Tongue (tissue), 3 donors: ENCODE measurements around the gene GOLGA8Q. TPM values are rescaled to one million over a fixed set of nuclear protein-coding genes. Genes with fewer than 3 reads are reported as not detected.
"Not testable (repeated sequence)": the region's sequence is repeated elsewhere in the genome, so short reads cannot be mapped to it uniquely, and the experiment has no call there.

ENCODE experiments used
- DNase-seq: peaks from one replicate; pipeline ENCODE4 v3.0.0-alpha.2; 2015
- small RNA-seq: library from RNA; depleted of rRNA; stranded (forward); fragments of <200 nt; gene quantifications from one replicate; pipeline ENCODE3, GENCODE V24; 2014; ENCODE audit warnings: low replicate concordance
- total RNA-seq: library from RNA; depleted of rRNA; stranded (reverse); fragments of >200 nt; gene quantifications from one replicate; pipeline ENCODE4 v1.2.3, GENCODE V29; 2014

The GOLGA8Q gene, protein sequence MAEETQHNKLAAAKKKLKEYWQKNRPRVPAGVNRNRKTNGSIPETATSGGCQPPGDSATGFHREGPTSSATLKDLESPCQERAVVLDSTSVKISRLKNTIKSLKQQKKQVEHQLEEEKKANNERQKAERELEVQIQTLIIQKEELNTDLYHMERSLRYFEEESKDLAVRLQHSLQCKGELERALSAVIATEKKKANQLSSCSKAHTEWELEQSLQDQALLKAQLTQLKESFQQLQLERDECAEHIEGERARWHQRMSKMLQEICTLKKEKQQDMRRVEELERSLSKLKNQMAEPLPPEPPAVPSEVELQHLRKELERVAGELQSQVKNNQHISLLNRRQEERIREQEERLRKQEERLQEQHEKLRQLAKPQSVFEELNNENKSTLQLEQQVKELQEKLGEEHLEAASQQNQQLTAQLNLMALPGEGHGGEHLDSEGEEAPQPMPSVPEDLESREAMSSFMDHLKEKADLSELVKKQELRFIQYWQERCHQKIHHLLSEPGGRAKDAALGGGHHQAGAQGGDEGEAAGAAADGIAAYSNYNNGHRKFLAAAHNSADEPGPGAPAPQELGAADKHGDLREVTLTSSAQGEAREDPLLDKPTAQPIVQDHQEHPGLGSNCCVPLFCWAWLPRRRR
- total RNA-seq: 1.2 TPM

DNA sequence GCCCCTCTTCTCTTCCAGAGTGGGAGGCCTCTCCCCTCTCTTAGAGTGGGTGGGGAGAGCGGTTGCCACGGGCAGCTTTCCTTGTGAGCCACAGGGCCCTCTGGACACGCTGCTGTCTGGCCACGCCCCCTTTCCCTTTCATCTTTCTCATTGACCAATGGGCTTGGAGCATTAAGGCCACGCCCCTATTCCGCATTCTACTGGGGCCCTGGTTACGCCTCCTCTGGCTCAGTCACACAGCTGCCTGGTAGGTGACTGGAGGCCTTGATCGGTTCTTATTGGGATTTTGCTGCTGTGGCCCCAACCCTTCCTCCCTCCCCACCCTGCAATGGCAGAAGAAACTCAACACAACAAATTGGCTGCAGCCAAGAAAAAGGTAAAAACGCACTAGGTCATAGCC, at the start of gene GOLGA8Q:
Gene GOLGA8Q, plus strand, starts transcription at position 301 of the 400 bp plus-strand sequence. Its CDS starts 28 bp downstream, at position 329.
- not testable (repeated sequence) for DNase-seq

DNA sequence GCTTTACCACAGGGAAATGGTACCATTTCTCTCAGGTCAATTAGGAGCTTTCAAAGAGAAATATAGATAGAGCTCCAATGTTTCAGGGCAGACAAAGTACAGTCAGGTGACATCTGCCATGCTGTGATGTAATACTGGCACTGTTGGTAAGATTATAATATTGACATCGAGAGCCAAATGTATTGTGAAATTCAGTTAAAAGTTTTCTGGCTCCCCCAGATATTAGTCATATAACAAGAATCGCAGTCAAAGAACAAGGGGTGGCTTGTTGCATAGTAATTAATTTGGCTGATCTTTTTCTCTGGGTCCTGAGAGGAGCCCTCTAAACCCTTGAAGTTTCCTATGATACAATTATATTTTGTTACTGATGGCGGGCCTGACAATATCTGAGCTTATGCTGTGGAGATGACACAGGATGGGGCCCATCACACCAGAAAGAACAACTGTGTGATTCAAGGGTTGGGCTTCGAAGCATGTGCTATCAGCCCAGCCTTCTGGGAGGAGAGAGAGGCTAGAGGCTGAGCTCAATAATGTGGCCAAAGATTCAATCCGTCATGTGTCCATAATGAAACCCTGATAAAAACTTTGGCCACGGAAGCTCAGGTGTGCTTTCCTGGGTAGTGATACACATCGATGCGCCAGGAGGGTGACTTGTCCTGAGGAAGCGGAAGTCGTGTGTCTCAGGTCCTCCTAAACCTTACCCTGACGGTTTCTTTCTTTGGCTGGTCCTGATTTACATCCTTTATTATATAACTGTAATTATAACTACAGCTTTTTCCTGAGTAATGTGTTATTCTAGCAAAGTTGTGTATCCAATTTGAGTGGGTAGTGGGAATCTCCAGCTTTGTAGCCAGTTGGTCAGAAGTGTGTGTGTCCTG, 48.7 kb upstream of the GOLGA8Q start:
- not testable (repeated sequence) for DNase-seq

DNA sequence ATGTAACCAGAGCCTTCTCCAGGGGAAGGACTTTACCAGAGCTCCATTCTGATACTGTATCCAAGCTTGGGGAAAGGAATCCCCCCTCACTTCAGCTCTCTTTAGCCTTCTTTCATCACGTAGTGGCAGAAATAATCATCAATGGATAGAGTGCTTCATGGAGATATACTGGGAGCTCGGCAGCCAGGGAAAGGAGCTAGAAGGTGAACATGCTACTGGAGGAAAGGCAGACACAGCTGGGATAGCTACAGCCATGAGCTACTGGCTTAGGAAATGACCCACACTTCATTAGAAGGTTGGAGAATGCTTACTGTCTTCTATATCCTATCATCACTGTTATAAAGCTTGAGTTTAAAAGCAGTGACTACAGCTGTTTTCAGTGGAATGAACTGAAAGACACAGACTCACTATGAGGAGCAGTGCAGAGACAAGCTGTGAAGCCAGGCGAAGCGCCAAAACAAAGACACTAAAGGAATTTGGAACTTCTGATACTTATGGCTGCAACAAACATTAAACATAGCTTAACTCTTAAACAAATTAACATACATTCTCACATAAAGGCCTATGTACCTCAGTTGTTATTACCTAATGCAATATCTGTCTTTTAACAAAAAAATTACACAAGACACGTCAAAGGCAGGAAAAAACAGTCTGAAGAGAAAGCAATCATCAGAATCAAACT, 47.5 kb upstream of the GOLGA8Q start:
- peak; percentile 25 for DNase-seq

DNA sequence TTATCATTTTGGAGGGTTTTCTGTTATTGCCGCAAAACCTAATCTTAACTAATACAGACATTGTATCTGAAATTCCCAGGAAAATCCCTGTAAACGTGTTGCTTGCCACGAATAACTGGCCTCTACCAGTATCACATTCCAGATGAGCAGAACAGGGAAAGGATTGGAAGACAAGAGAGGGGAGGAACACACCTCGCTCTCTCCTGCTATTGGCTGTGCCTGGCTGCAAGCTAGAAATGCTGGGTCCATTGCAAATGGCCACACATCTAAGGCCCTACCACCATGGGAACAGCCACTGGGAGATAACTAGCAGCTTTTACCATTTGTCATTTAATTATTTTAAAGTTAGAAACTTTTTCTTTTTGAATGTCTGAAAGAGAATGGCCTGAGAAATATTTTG, 37.3 kb upstream of the GOLGA8Q start:
- DNase-seq: not testable (repeated sequence)

DNA sequence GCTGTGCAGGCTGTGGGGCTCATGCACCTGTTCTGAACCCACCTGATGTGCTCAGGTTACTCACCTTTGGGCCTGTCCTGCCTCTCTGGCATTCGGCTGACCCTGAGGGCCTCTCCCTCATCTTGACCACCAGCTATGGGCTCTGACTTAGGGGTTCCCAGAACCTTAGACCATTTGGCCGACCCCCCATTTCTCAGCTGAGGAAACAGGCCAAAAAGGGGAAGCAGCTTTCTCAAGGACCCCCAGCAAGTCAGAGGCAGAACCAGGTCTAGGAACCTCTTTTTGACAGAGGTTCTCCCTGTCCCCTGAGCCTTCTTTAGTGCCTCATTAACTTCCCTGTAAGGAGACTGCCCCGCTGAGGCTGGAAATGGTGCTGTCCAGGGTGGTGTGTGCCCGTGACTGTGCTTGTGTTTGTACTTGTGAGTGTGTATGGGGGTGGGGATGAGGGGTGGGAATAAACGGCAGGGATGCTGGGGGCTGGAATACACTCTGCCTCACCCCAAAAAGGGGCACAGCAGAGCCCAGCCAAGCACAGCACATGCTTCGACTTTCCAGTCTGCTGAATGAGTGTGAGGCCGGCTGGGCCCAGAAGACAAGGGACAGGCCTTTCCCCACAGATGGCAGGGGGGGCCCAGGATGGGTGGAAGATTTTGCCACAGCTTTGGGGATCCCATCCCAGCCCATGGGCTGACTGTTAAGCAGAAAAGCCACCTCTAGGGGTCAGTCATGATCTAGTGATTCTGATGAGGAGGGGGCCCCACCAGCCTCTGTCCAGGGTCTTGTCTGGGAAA, 28.2 kb upstream of the GOLGA8Q start:
- not testable (repeated sequence) for DNase-seq

DNA sequence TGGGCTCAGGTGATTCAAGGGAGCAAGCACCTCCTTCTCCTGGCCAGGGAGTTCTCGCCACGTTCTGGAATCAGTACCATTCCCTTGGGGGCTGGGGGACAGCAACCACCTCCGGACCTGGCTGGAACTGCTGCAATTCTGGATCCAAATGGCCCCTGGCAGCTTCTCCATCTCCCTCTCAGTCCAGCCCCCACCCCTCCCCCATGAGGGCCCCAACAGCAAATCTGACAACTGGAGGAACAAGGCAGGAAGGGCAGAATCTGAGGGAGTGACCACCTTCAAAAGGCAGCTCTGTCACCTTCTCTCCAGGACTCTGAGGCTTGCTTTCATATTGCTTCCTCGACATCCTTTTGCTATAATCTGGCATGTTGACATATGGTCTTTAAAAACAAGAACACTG, 25.9 kb upstream of the GOLGA8Q start:
- not testable (repeated sequence) for DNase-seq

DNA sequence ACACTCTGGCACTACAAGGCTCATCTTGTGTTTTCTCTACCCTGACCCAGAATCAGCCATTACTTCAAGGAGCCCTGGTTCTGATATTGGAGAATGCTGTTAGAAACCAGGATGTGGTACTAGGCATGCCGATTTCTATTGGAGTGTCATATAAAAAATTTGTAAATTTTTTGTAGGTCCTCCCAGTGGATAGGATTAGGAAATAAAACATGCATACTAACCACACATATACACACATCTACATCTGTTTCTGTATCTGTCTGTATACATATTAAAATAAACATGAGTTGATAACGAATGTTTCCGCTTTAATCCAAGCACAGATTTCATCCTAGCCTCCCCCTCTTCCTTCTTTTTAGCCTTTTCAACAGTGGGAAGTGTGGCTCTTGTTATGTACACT, 22.8 kb upstream of the GOLGA8Q start:
- DNase-seq: not testable (repeated sequence)

DNA sequence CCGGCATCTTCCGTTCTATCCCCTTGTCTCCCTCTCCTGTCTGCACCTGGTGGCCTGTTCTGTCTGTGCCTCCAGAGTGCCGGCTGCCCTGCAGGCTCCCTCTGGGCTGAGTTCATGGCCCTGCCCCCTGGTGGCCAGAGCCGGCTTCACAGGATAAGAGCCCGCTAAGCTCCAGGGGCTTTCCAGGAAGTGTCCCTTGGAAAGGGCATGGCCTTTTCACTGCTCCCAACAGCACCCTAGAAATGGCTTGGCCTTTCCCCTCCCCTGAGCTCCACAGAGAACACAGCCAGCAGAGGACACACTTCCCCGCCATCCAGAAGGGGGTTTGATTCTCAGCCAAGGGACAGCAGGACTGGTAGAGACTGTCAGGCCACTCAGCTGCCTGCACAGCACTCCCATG, 15.1 kb downstream of the GOLGA8Q start:
- DNase-seq: not testable (repeated sequence)

DNA sequence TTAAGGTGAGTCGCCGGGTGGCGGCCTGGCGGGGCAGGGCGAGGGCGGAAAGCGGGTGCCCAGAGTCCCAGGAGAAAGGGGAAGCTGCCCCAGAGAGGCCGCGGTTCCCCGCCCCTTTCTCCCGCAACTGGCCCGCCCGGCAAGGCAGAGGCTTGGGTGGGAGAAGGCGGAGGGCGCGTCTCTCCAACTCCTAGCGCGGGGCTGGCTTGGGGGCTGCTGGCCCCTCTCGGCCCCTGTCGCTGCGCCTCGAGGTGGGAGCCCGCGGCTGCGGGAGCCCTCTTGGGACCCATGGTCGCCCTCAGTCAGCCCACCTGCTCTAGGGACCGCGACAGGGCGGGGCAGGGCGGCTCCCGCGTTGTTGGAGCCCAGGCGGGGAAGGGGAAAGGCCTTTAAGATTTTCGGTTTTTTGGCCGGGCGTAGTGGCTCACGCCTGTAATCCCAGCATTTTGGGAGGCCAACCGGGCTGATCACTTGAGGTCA, 21.2 kb downstream of the GOLGA8Q start:
- not testable (repeated sequence) for DNase-seq

DNA sequence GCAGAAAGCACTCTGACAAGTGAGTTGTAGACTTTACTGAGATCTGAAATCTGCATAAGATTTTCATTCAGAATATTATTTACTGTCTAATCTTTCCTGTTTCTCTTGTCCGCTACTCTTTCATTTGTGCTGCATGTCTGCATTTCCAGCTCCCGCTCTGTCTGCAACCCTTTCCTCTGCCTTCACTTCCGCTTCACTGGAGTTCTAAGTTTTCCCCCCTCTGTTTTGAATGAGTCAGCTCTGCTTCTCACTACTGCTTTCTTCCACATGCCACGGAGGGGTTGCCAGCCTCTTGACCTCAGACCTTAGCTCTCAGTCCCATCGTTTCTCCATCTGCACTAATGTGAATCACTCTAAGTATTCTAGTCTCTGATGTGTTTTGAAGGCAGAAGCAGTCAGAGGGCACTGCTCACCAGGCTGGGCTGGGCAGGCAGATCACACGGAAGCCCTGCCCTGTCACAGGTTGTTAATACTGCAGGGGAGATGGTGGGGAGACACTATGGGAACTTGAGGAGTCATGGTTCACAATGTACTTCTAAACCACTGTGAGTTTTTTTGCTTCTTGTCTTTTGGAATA, 27.6 kb downstream of the GOLGA8Q start:
- not testable (repeated sequence) for DNase-seq

DNA sequence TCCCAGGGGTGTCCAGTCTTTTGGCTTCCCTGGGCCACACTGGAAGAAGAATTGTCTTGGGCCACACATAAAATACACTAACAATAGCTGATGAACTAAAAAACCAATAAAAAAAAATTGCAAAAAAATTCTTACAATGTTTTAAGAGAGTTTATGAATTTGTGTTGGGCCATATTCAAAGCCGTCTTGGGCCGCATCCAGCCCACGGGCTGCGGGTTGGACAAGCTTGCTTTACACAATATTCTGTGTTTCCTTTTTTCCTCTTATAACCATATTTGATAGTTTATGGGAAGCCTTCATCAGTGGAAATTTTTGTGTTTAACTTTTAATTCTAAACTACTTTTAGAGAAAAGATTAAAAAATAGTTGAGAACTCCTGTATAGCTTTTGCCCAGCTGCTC, 28.9 kb downstream of the GOLGA8Q start:
- not testable (repeated sequence) for DNase-seq

DNA sequence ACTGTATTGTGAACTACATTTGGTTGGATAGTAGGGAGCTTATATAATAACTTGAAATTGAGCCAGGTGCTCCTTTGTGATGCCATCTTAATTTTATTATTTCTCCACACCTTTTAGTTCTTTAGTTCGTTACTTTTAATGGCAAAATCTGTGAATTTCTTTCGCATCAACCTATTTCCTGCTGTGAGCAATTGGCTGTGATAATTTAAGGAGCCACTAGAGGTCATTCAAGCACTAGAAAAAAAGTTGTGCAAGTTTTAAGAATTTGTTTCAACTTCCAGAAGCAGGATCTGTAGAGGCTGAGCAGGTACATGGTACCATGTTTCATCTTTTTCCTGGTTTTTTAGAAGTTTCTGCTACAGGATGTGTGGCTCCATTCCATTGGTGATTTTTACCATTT, 47.1 kb downstream of the GOLGA8Q start:
- DNase-seq: not testable (repeated sequence)

DNA sequence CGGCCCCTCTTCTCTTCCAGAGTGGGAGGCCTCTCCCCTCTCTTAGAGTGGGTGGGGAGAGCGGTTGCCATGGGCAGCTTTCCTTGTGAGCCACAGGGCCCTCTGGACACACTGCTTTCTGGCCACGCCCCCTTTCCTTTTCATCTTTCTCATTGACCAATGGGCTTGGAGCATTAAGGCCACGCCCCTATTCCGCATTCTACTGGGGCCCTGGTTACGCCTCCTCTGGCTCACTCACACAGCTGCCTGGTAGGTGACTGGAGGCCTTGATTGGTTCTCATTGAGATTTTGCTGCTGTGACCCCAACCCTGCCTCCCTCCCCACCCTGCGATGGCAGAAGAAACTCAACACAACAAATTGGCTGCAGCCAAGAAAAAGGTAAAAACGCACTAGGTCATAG, 51.9 kb downstream of the GOLGA8Q start, which contains the start of gene GOLGA8H:
Gene GOLGA8H, plus strand, starts transcription at position 233 of the 400 bp plus-strand sequence. Its CDS starts 98 bp downstream, at position 331.
- not testable (repeated sequence) for DNase-seq

Small RNA genes lying within 50 kb of the gene (small RNA-seq; reads per million reads assigned to genes)
- gene RF00096 (not detected), gene RN7SL796P (not detected)

Other genes with a start within 250 kb of the GOLGA8Q start
- 0.92 TPM for gene CHRFAM7A, start 158.5 kb upstream of the GOLGA8Q start, total RNA-seq
- 8.5 TPM for gene GOLGA8R, start 137.8 kb upstream of the GOLGA8Q start, total RNA-seq
- 1.0 TPM for gene GOLGA8H, start 52.0 kb downstream of the GOLGA8Q start, total RNA-seq